GM23248 (cell line): ENCODE measurements around the gene SNRNP200. TPM values are rescaled to one million over a fixed set of nuclear protein-coding genes. Genes with fewer than 3 reads are reported as not detected.

Experiments
- DNase-seq: peaks from one replicate; pipeline ENCODE4 v3.0.0-alpha.2; 2015
- H2AFZ ChIP-seq: fragments of 200-600 bp; sonication (generic); 2 replicates; pipeline ENCODE4 v1.6.1; 2016; ENCODE audit warnings: antibody characterized with exemption
- H3F3A ChIP-seq: fragments of 200-600 bp; sonication (generic); 2 replicates; pipeline ENCODE4 v1.6.1; 2016; ENCODE audit warnings: mild to moderate bottlenecking, antibody characterized with exemption, mixed run types; ENCODE audit not compliant: insufficient read depth
- H3K27ac ChIP-seq: fragments of 200-600 bp; sonication (generic); 2 replicates; pipeline ENCODE4 v1.5.1; 2016; ENCODE audit warnings: mild to moderate bottlenecking
- H3K27me3 ChIP-seq: fragments of 200-600 bp; sonication (generic); replicated peaks from 2 replicates; pipeline ENCODE4 v1.6.1; 2016; ENCODE audit warnings: mild to moderate bottlenecking; ENCODE audit not compliant: insufficient read depth
- H3K36me3 ChIP-seq: fragments of 200-600 bp; sonication (generic); 2 replicates; pipeline ENCODE4 v1.6.1; 2016; ENCODE audit warnings: low read depth, mild to moderate bottlenecking
- H3K4me1 ChIP-seq: fragments of 200-600 bp; sonication (generic); 2 replicates; pipeline ENCODE4 v1.6.1; 2016; ENCODE audit warnings: mild to moderate bottlenecking; ENCODE audit not compliant: insufficient read depth
- H3K4me2 ChIP-seq: fragments of 200-600 bp; sonication (generic); one replicate; pipeline ENCODE4 v1.6.1; 2016; ENCODE audit warnings: mild to moderate bottlenecking; ENCODE audit not compliant: unreplicated experiment
- H3K4me3 ChIP-seq: fragments of 200-600 bp; sonication (generic); 2 replicates; pipeline ENCODE4 v1.5.1; 2016; ENCODE audit warnings: mild to moderate bottlenecking
- H3K79me2 ChIP-seq: fragments of 200-600 bp; sonication (generic); 2 replicates; pipeline ENCODE4 v1.6.1; 2016; ENCODE audit warnings: mild to moderate bottlenecking; ENCODE audit not compliant: insufficient read depth
- H3K9ac ChIP-seq: fragments of 200-600 bp; sonication (generic); 2 replicates; pipeline ENCODE4 v1.6.1; 2016; ENCODE audit warnings: mild to moderate bottlenecking
- H3K9me2 ChIP-seq: fragments of 200-600 bp; sonication (generic); 2 replicates; pipeline ENCODE4 v1.6.1; 2016; ENCODE audit warnings: mixed run types, mild to moderate bottlenecking, moderate library complexity; ENCODE audit not compliant: insufficient read depth
- H3K9me3 ChIP-seq: fragments of 200-600 bp; sonication (generic); one replicate; pipeline ENCODE4 v1.6.1; 2017; ENCODE audit warnings: low read depth
- H4K20me1 ChIP-seq: fragments of 200-600 bp; sonication (generic); 2 replicates; pipeline ENCODE4 v1.6.0; 2016; ENCODE audit not compliant: insufficient read depth
- EZH2 ChIP-seq: fragments of 200-600 bp; sonication (generic); IDR thresholded peaks from 2 replicates; pipeline ENCODE4 v1.6.1; 2018; ENCODE audit warnings: antibody characterized with exemption, mild to moderate bottlenecking; ENCODE audit not compliant: insufficient read depth, poor library complexity, severe bottlenecking
- EZH2phosphoT487 ChIP-seq: fragments of 200-600 bp; sonication (generic); IDR thresholded peaks from 2 replicates; pipeline ENCODE4 v1.6.1; 2018; ENCODE audit warnings: antibody characterized with exemption, moderate library complexity, mild to moderate bottlenecking, low read depth; ENCODE audit not compliant: insufficient read depth
- WGBS, 2 experiments: methylation state at CpG; one replicate each; pipeline ENCODE4 v1.1.6; 2015 to 2017; ENCODE audit warnings: low lambda C conversion rate in 2 of 2, low coverage in 1 of 2; ENCODE audit errors: missing lambda C conversion rate in 2 of 2; 5-methylcytosine and 5-hydroxymethylcytosine counted together
- in situ Hi-C: fragments of 300-500 bp; cut with MboI; formaldehyde crosslinking; loops from 2 replicates; pipeline ENCODE4 v1.15.0; 2020
- polyA plus RNA-seq: library from polyadenylated mRNA; unstranded; fragments of >200 nt; fragmentation: Nextera tagmentation; extraction: Ambion mirVana; gene quantifications from 2 replicates; pipeline ENCODE4 v1.2.1, GENCODE V29; 2016
- total RNA-seq: library from RNA; depleted of rRNA; stranded (reverse); fragments of >200 nt; shearing (Covaris generic); gene quantifications from 2 replicates; pipeline ENCODE4 v1.2.3, GENCODE V29; 2014

The SNRNP200 gene
- total and polyA plus RNA-seq, 2 experiments from 2014 or later, result 34.2 to 40.5 TPM

- Histone ChIP-seq H3K9ac (no peak overlapping the region), H2AFZ (no peak overlapping the region), H3K9me3 (no peaks in the 10 kb centered on the region), H3K4me1 (peaks cover 26% of the 10 kb centered on the region), H3K4me3 (no peak overlapping the region), H3K36me3 (no peaks in the 10 kb centered on the region), H3K27me3 (no peaks in the 10 kb centered on the region), H3K4me2 (no peak overlapping the region), H3F3A (peaks cover 40% of the 10 kb centered on the region), H3K27ac (no peak overlapping the region), H3K9me2 (no peaks in the 10 kb centered on the region), H3K79me2 (no peaks in the 10 kb centered on the region), H4K20me1 (no peaks in the 10 kb centered on the region)
- in situ Hi-C loops, result no loop called here
- TF ChIP-seq EZH2phosphoT487 (no peak), EZH2 (no peak)
- 88 to 89% methylated on average over 8 of the region's 8 CpGs for WGBS, 2 experiments
- DNase-seq, result peak; percentile 47
Measured at GRCh38 chr2:96245609-96246390, 59.5 kb downstream of the SNRNP200 start.

DNA sequence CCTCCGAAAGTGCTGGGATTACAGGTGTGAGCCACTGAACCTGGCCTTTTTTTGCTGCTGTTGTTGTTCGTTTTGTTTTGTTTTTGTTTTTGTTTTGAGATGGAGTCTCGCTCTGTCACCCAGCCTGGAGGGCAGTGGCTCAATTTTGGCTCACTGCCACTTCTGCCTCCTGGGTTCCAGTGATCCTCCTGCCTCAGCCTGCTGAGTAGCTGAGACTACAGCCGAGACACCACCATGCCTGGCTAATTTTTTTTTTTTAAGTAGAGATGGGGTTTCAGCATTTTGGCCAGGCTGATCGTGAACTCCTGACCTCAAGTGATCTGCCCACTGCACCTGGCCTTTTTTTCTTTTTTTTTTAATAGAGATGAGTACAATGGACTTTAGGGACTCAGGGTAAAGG, 61.5 kb downstream of the SNRNP200 start:
- Histone ChIP-seq H3K27ac (no peak overlapping the region), H3K4me3 (no peak overlapping the region), H3K9me2 (no peaks in the 10 kb centered on the region), H3F3A (peaks cover 27% of the 10 kb centered on the region), H4K20me1 (no peaks in the 10 kb centered on the region), H2AFZ (no peak overlapping the region), H3K9me3 (no peaks in the 10 kb centered on the region), H3K4me1 (peaks cover 16% of the 10 kb centered on the region), H3K79me2 (no peaks in the 10 kb centered on the region), H3K27me3 (no peaks in the 10 kb centered on the region), H3K4me2 (no peak overlapping the region), H3K36me3 (no peaks in the 10 kb centered on the region), H3K9ac (no peak overlapping the region)
- in situ Hi-C loops, result no loop called here
- no peak for DNase-seq
- WGBS, 2 experiments, result 88 to 90% methylated on average over 5 of the region's 5 CpGs
- TF ChIP-seq EZH2 (no peak), EZH2phosphoT487 (no peak)

DNA sequence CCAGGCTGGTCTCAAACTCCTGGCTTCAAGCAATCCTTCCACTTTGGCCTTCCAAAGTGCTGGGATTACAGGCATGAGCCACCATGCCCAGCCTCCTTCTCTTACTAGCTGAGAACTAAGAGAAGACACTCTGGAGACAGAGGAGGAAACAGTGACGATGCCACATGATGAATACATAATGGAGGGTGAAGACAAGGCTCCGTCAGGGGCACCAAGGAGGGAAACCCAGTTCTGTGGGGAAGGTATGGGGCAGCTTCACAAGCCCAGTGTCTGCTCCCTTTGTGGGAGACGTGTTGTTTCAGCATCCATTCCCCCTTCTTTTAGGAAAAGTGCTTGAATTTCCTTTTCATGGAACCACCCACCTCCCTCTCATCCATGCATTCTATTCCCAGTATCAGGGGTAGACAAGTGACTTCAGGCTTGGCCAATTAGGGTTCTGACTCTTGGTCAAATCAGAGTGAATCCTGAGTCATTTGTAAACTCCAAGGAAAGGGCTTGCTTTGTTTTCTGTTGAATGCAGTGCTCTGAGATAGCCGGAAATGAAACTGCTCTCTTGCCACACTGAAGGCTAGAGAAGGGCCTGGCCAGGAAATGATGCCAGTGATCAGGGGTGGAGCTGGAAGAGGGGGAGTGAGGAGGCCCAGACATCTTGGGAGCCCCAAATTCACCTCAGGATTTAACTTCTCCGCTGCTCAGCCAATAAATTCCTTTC, 63.3 kb downstream of the SNRNP200 start:
- DNase-seq, result peak; percentile 86
- Histone ChIP-seq H4K20me1 (no peaks in the 10 kb centered on the region), H3K4me2 (peak overlapping the region; percentile 33), H3K4me1 (peaks cover 16% of the 10 kb centered on the region), H3K9me2 (no peaks in the 10 kb centered on the region), H3K27ac (peak overlapping the region; percentile 81), H3K9me3 (no peaks in the 10 kb centered on the region), H3K36me3 (no peaks in the 10 kb centered on the region), H3K9ac (peak overlapping the region; percentile 34; the same call in 1 of the 2 replicates), H3K4me3 (no peak overlapping the region), H3K27me3 (no peaks in the 10 kb centered on the region), H3F3A (peaks cover 25% of the 10 kb centered on the region), H3K79me2 (no peaks in the 10 kb centered on the region), H2AFZ (peak overlapping the region; percentile 46)
- WGBS, 2 experiments, result 74 to 81% methylated on average over 5 of the region's 5 CpGs
- in situ Hi-C loops, result no loop called here
- TF ChIP-seq EZH2 (no peak), EZH2phosphoT487 (no peak)

- Histone ChIP-seq H4K20me1 (no peaks in the 10 kb centered on the region), H3K9me2 (no peaks in the 10 kb centered on the region), H3K4me1 (peaks cover 16% of the 10 kb centered on the region), H3F3A (peaks cover 25% of the 10 kb centered on the region), H3K9ac (no peak overlapping the region), H3K79me2 (no peaks in the 10 kb centered on the region), H3K4me2 (no peak overlapping the region), H3K9me3 (no peaks in the 10 kb centered on the region), H3K4me3 (no peak overlapping the region), H3K36me3 (no peaks in the 10 kb centered on the region), H2AFZ (no peak overlapping the region), H3K27me3 (no peaks in the 10 kb centered on the region), H3K27ac (peak overlapping the region; percentile 81)
- TF ChIP-seq EZH2 (no peak), EZH2phosphoT487 (no peak)
- in situ Hi-C loops, result no loop called here
- WGBS, 2 experiments, result 94 to 97% methylated on average over 2 of the region's 2 CpGs
- DNase-seq, result no peak
Measured at GRCh38 chr2:96241227-96241626, 64.1 kb downstream of the SNRNP200 start.
